Kidney (tissue), 14 donors: ENCODE data around the gene ZNF775. TPM values are rescaled to one million over a fixed set of nuclear protein-coding genes. Genes with fewer than 3 reads are reported as not detected.

Experiments used
- DNase-seq, 5 donors: peaks; one replicate each; pipeline ENCODE4 v3.0.0-alpha.2; 2013 to 2020
- FAIRE-seq: peaks from 2 replicates; lab custom pipeline; 2012; peaks lifted over from hg19 to GRCh38; lab: Jason Lieb, UNC
- H3K27ac ChIP-seq, 2 donors: one replicate each; pipeline ENCODE4 v1.7.0; 2013; ENCODE audit warnings: low read depth in 2 of 2, low read length in 2 of 2, inconsistent platforms in 1 of 2
- H3K27me3 ChIP-seq: one replicate; pipeline ENCODE4 v1.7.1; 2013; ENCODE audit warnings: low read length, inconsistent platforms; ENCODE audit not compliant: control insufficient read depth, insufficient read depth
- H3K36me3 ChIP-seq, 3 donors: one replicate each; pipeline versions ENCODE4 v1.7.0 to v1.7.1; 2013; ENCODE audit warnings: low read length in 3 of 3, control low read depth in 1 of 3, inconsistent platforms in 1 of 3; ENCODE audit not compliant: insufficient read depth in 3 of 3, control insufficient read depth in 2 of 3
- H3K4me1 ChIP-seq, 3 donors: one replicate each; pipeline versions ENCODE4 v1.7.0 to v1.7.1; 2013; ENCODE audit warnings: low read length in 3 of 3, inconsistent platforms in 1 of 3, low read depth in 1 of 3; ENCODE audit not compliant: control insufficient read depth in 2 of 3, insufficient read depth in 2 of 3
- H3K4me3 ChIP-seq, 3 donors: one replicate each; pipeline versions ENCODE4 v1.7.0 to v1.8.1; 2013; ENCODE audit warnings: low read length in 3 of 3, control low read depth in 1 of 3, inconsistent platforms in 1 of 3
- H3K9ac ChIP-seq, 3 donors: one replicate each; pipeline versions ENCODE4 v1.7.0 to v1.7.1; 2013; ENCODE audit warnings: low read length in 3 of 3, control low read depth in 1 of 3, inconsistent platforms in 1 of 3
- H3K9me3 ChIP-seq, 3 donors: one replicate each; pipeline versions ENCODE4 v1.7.0 to v1.7.1; 2013; ENCODE audit warnings: low read length in 3 of 3, control low read depth in 1 of 3, inconsistent platforms in 1 of 3; ENCODE audit not compliant: control insufficient read depth in 2 of 3, insufficient read depth in 1 of 3
- intact Hi-C: fragments of 100-400 bp; cut with DNase I; formaldehyde crosslinking; loops from one replicate; pipeline ENCODE4 v1.11.1; 2022
- polyA plus RNA-seq: library from polyadenylated mRNA; stranded (reverse); fragments of 350-450 nt; fragmentation: Illumina TruSeq; extraction: RNeasy Lipid Tissue Mini Kit (QIAGEN cat#74804); gene quantifications from one replicate; pipeline ENCODE4 v1.2.3, GENCODE V29; 2014; ENCODE audit warnings: low read depth, low replicate concordance; ENCODE audit not compliant: insufficient read depth
- total RNA-seq: library from RNA; stranded (reverse); fragmentation: NEBNext Ultra II Directional; extraction: Animal tissue kit (Norgen Biotek cat#: 25700); gene quantifications from one replicate; pipeline ENCODE4 v1.2.1, GENCODE V29; 2021
- TF ChIP-seq, protein P1 (sequence below): IDR thresholded peaks from 3 replicates; pipeline ENCODE4 v1.5.1; 2012; ENCODE audit warnings: mild to moderate bottlenecking, moderate library complexity, borderline replicate concordance; ENCODE audit not compliant: insufficient read depth; ENCODE audit errors: extremely low read depth
- donor health status: control.
- donor health status: control.
- donor health status: control.
- donor health status: control.
- donor health status: control.
- donor health status: DM: yes; HTN: yes; CAD: no.
- donor health status: Normal renal cell carcinoma (clear cell type).

Gene ZNF775
- total and polyA plus RNA-seq, 2 donors from 2014 or later = 3.7 to 5.2 TPM

DNA sequence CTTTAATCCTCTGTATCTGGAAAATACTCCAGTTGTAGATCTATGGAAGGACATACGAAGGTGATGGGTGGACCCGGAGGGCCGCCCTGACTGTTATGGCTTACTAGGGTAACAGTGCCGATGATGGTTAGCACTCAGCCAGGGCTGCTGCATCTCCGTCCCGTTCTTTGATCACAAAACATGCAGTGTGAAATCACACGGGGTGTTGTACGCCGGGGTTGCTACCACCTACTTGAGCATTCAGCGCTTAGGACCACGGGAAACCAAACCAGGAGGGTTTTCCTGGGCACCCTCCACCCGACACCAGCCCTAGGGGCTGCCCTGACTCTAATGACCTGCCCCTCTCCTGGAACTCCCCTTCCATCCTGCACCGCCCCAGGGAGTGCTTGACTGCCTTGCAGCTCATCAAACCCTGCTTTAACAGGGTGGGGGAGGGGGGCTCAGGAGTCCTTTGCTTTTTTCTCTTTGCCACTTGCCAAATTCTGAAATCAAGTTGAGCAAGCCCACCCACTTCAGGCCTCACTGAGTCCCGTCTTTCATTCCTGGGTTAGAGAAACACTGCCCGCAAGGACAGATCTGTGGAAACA lies 20.4 kb downstream of the ZNF775 start:
- TF ChIP-seq, protein P1, sequence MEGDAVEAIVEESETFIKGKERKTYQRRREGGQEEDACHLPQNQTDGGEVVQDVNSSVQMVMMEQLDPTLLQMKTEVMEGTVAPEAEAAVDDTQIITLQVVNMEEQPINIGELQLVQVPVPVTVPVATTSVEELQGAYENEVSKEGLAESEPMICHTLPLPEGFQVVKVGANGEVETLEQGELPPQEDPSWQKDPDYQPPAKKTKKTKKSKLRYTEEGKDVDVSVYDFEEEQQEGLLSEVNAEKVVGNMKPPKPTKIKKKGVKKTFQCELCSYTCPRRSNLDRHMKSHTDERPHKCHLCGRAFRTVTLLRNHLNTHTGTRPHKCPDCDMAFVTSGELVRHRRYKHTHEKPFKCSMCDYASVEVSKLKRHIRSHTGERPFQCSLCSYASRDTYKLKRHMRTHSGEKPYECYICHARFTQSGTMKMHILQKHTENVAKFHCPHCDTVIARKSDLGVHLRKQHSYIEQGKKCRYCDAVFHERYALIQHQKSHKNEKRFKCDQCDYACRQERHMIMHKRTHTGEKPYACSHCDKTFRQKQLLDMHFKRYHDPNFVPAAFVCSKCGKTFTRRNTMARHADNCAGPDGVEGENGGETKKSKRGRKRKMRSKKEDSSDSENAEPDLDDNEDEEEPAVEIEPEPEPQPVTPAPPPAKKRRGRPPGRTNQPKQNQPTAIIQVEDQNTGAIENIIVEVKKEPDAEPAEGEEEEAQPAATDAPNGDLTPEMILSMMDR = no peak
- FAIRE-seq = no peak
- peaks cover 0 to 11% (median 5%) of the 10 kb centered on the region in 3 donors for H3K4me1 ChIP-seq
- intact Hi-C loops = no loop called here
- H3K4me3 ChIP-seq = no peak overlapping the region
- no peak overlapping the region for H3K27ac ChIP-seq
- no peaks in the 10 kb centered on the region for H3K9me3 ChIP-seq
- DNase-seq = peak in 3 of 5 donors; percentile 36 to 63 (median 42)
- no peaks in the 10 kb centered on the region for H3K36me3 ChIP-seq
- no peak overlapping the region for H3K9ac ChIP-seq
- H3K27me3 ChIP-seq = no peaks in the 10 kb centered on the region

DNA sequence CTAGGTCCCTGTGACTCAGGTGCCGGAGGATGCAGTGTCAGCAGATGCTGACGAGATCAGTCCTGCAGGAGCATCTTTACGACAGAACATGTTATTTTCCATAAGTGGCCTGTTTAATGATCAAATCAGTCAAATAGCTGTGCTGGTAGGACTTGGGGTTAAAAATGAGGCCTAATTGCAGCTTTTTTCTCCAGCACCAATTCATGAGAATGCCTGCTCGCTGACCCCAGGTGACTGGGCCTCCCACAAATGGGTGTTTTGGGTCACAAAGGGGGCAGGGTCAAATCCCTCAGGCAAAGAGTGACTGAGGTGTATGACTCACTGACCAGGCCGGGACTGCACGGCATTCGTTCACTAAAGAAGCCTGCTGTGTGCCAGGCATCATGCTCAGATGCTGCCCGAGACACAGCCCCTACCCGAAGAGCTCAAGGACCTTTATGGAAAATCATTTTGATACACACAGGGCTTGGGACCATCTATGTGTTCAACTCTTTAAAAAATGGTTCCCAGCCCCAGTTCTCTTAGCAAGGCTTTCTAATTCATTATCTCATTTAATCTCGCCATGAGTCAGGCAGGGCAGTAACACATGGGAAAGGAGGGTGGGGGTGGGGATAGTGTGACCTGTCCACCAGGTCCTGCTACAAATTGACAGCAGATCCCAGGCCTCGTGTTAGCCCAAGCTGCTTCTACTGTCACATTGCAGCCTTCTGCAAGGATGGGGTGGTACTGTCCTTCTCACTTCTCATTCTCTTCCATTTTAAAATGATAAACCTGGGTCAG lies 21.1 kb downstream of the ZNF775 start:
- DNase-seq = peak in 2 of 5 donors; percentile 47 to 74
- Histone ChIP-seq H3K27ac (no peak overlapping the region), H3K4me1 (peaks cover 0 to 11% (median 8%) of the 10 kb centered on the region in 3 donors), H3K36me3 (no peaks in the 10 kb centered on the region), H3K4me3 (no peak overlapping the region), H3K27me3 (no peaks in the 10 kb centered on the region), H3K9ac (no peak overlapping the region), H3K9me3 (no peaks in the 10 kb centered on the region)
- FAIRE-seq = no peak
- intact Hi-C loops = no loop called here
- TF ChIP-seq, protein P1 = no peak

DNA sequence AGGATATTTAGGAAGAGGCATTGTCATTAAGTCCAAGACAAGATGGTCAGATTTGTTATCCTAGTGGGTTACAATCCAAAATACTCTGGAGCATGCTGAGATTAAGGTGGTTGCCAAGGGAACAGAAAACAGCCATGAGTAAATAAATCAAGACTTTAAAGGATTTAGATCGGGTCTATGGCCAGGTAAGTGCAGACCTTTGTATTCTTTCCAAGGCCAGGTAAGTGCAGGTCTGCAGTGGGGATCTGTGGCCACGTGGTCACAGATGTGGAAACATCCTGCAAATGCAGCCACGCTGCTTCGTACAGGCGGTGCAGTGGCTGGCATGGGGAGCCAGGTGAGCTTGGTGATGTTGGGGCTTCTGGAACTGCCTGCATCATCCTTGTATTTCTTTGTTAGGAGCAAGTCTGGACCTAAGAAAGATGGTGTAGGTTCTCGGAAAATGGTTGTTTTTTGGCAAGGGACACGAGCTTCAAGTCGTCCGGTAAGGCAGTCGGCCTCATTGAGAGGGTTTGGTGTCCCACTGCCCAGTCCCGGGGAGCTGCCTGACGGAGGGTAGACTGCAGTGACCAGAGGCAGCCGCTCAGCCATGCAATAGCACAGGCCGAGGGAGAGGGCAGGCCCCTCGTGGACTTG lies 21.8 kb downstream of the ZNF775 start:
- TF ChIP-seq, protein P1 = no peak
- DNase-seq (peak in 1 of 5 donors; percentile 75), FAIRE-seq (no peak)
- peaks cover 0 to 13% (median 11%) of the 10 kb centered on the region in 3 donors for H3K4me1 ChIP-seq
- H3K4me3 ChIP-seq = no peak overlapping the region
- no peak overlapping the region for H3K27ac ChIP-seq
- no peak overlapping the region for H3K9ac ChIP-seq
- no peaks in the 10 kb centered on the region for H3K36me3 ChIP-seq
- H3K27me3 ChIP-seq = no peaks in the 10 kb centered on the region
- H3K9me3 ChIP-seq = no peaks in the 10 kb centered on the region
- intact Hi-C loops = no loop called here
